Measurements from ENCODE around the gene KRTAP10-4.
"Not testable (repeated sequence)": the region's sequence is repeated elsewhere in the genome, so short reads cannot be mapped to it uniquely, and the experiment has no call there.

Gene KRTAP10-4

DNA sequence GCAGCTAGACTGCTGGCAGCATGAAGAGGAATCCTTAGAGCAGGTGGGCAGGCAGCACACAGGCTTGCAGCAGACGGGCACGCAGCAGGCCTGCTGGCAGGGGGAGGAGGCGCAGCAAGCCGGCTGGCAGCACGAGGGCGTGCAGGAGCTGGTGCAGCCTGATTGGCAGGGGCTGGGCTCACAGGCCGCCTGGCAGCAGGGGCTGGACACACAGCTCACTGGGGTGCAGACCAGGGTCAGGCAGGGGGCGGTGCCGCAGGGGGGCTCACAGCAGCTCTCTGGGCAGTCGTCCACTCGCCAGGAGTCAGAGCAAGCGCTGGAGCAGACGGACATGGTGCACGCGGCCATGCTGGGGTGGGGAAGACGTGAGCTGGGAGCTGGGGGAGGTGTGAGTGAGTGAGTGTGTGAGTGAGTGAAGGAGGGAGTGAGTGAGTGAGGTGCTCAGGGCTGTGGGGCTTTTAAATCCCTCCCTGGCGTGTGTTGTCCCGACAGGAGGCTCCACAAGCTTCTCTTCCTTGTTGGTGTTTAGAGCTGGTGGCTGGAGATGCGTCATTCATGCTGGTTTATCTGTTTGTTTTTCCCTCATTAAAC is 6.8 kb downstream of the KRTAP10-4 start, which contains the start of gene KRTAP10-5:
Gene KRTAP10-5, minus strand, starts transcription at position 374 of the 591 bp plus-strand sequence. Its CDS starts 26 bp downstream, at position 348.
- not testable (repeated sequence) for DNase-seq

DNA sequence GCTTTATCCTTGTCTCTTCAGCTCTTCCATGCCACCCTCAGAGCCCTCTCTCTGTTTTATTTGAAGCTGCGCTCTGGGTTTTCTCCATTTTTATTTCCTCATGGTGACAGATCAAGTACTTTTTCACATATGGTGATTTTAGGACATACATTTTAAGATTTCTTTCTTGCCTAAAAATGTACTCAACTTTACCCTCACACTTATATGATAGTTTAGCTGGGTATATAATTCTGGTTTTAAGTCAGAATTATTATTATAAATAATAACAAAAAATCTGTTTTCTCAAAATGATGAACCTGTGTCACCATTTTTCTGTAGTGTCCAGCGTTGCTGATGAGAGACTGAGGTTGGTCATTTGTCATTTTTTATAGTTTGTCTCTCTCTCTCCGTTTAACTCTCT is 7.6 kb downstream of the KRTAP10-4 start:
- DNase-seq = no peak

DNA sequence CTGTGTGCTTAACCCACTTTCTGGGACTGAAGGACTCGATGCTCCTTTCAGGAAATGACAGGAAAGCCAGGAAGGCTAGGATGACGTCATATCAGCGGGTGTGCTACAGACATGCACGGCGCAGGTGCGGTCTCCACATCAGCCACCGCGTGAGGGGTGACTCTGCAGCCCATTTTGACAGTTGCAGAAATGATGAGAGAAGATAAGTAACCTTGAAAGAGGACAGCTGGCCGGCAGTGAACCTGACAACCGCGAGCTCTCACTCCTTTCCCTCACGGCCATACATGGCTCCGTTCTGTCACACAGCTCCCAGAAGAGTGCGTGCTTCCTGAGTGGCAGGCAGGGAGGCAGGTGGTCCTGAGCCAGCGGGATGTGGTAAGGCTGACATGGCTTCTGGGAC is 8.5 kb downstream of the KRTAP10-4 start:
- DNase-seq = no peak

DNA sequence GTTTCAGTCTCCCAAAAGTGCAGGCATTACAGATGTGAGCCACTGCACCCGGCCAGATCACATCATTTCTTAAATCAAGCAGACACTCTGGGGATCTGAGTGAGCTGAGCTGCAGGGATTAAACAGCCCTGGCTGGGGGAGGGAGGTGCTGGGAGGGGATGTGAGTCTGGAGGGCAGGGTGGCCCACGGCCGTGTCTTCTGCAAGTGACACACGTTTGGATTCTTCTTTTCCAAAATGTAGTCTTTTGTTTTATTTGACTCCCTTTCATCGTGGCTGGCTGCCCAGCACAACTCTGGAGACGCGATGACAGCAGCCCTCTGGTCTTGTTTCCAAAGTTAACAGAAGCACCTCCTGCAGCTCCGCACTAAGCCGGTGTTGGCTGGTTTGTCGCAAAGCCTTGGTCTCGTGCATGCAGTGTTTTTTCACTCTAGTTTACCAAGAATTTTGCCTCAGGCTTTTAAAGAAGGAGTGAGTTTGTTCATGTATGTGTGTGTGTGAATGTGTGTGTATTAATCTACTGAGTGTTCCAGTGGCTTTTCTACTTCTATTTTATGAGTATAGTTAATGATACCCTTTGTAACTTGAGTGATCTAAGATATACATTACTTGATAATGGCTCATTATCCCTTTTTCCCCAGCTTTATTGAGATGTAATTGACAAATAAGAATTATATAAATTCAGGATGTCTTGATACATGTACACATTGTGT is 9.7 kb downstream of the KRTAP10-4 start:
- DNase-seq = no peak

DNA sequence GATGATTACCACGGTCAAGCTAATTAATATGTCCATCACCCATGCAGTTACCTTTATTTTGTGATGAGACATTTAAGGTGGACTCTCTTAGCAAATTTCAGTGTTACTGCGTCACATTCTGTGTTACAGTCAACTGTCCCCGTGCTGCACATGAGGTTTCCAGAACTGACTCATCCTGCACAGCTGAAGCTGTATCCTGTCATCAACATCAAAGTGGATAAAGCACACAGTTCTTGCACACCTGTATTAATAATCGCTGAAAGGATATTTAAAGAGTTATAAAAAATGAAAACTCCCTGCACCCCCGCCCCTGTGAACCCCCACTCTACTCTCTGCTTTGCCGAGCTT is 10.2 kb downstream of the KRTAP10-4 start:
- DNase-seq = no peak

DNA sequence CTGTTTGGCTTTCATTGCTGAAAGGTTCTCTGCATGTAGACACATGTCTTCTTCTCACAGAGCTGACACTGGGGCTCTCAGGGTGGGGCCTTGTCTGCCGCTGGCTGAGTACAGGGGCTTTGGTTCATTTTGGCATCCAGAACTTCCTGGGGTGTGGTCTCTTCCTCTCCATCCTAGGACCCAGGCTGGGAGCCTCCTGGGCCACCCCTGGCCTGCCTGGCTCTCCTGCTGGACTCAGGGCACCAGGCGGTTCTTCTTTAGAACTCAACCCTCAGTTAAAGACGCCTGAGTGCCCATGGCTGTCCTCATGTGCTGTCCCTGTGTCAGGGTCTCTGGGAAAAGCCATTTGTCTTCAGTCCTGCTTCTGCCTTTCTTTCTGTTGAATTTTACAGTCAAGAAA is 12.4 kb downstream of the KRTAP10-4 start:
- DNase-seq = no peak

DNA sequence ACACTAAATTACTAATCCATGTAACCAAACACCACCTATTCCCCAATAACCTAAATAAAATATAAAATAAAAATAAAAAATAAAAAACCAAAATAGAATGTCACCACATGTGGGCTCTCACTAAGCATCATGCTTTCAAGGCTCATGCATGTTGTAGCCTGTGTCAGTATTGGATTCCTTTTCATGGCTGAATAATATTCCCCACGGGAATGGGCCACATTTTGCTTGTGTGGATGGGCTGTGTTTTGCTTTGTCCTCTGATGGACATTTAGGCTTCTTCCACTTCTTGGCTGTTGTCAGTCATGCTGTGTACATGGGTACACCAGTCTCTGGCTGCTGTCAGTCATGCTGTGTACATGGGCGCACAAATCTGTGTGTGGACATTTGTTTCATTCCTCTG is 15.6 kb downstream of the KRTAP10-4 start:
- no peak for DNase-seq

DNA sequence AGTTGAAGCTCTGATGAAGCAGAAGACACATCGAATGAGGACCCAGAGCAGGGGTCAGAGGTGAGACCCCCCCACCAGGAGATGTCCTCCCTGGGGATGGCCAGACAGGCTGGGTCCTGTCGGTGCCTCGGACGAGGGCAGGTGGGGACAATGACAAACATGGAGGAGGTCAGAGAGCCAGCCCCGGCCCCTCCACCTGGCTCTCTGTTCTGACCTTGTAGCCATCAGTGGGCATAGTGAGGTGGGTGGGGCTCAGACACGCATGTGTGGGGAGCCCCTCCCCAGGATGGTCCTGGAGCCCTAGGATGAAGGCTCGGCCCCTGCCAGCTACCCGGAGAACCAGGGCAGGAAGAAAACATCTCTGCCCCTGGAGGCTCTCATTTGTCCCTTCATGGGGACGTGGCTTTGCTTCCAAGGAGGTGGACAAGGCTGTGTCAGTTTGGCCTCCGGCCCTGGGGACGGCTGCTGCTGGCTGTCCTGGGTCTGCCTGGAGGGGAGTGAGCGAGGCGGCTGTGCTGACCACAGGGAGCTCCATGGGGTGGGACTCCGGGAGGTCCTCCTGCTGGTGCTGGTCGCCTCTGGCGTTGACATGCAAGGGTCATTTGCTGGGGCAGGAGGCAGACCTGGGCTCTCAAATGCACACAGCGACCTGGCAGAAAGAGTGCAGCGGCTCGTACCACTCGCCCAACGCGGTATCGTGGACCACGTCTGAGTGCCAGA is 16.2 kb downstream of the KRTAP10-4 start:
- DNase-seq = no peak

DNA sequence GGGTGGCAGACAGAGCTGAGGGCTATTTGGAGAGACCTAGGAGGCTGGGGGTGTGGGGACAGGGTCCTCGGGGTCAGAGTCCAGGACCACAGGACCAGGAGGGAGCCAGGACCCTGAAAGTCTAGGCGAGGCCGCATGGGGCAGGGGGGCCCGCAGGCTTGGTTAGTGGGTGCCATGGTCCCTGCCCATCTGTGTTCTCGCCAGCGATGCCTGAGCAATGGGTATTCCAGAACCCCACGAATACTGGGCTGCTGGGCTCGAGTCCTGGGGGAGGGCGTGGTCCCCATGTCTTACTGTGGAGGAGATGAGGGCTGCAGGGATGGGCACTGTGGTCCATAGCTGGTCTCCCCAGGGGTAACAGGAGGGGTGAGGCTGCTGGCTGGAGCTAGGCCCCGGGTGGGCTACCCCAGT is 16.8 kb downstream of the KRTAP10-4 start:
- DNase-seq = no peak

DNA sequence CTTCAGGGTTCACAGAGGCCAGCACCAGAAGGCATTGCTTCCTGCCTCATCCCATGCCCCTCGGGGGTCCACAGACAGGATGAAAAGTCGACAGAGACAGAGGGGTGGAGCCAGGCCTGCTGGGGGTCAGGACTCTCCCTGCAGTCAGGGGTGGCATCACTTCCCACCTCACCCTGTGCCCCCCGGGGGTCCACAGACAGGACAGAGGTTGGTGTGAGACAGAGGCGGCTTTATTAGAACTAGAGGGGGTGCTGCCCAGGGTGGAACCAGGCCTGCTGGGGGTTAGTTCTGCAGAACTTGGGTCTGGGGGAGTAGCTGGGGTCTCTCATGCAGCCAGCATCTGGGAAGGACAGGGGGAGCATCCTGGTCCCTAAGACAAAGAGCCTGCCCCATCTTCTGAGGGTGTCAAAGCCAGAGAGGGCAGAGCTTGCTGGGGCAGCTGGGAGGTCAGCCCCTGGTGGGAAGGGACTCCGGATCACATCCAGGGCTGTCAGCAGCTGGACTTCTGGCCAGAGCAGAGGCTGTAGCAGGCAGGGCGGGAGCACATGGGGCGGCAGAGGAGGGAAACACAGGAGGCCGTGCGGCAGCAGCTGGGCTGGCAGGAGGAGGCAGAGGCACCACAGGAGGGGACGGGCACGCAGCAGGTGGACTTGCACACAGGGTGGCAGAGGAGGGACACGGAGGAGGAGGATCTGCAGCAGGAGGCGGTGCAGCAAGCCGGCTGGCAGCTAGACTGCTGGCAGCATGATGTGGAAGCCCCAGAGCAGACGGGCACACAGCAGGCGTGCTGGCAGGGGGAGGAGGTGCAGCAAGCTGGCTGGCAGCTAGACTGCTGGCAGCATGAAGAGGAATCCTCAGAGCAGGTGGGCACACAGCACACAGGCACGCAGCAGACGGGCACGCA is 17.6 kb downstream of the KRTAP10-4 start:
- DNase-seq = not testable (repeated sequence)

DNA sequence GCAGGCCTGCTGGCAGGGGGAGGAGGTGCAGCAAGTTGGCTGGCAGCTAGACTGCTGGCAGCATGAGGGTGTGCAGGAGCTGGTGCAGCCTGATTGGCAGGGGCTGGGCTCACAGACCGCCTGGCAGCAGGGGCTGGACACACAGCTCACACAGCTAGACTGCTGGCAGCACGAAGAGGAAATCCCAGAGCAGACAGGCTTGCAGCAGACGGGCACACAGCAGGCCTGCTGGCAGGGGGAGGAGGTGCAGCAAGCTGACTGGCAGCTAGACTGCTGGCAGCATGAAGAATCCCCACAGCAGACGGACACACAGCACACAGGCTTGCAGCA is 18.2 kb downstream of the KRTAP10-4 start:
- not testable (repeated sequence) for DNase-seq

DNA sequence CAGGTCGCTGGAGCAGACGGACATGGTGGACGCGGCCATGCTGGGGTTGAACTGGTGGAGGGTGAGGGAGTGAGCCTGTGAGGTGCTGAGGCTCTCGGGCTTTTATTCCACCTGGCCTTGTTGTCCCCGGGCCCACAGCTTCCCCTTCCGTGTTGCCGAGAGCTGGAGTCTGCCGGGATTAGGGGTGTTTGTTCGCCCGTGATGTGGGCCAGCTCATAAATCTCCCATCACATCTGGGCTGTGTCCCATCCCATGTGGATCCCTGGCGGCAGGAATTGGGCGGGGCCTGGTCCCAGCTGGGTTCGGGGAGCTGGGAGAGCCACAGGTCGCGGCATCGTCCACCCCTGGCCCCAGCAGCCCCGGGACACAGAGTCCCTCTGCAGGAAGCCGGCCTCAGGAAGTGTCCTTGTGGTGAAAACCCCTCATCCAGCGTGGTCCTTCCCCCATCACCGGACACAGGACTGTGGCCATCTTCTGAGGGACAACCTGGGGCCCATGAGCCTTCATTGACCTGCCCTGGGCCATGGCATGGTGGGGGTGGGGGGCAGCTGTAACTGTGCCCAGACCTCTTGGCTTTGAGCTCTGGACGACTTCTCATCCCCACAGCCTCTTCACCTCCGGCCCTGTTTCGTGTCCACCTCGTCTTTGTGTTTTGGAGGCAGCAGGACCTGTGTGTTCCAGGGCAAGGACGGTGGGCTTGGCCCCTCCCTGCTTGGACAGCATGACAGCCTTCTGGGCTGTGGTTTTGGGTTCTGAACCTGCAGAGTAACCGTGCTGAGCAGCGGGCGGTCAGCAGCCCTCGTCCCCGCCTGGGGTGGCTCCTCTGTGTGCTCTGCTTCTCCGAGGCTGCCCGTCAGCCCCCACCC is 19.1 kb downstream of the KRTAP10-4 start, which contains the start of gene KRTAP10-6:
Gene KRTAP10-6, minus strand, starts transcription at position 60 of the 866 bp plus-strand sequence. Its CDS starts 21 bp downstream, at position 39.
- no peak for DNase-seq

DNA sequence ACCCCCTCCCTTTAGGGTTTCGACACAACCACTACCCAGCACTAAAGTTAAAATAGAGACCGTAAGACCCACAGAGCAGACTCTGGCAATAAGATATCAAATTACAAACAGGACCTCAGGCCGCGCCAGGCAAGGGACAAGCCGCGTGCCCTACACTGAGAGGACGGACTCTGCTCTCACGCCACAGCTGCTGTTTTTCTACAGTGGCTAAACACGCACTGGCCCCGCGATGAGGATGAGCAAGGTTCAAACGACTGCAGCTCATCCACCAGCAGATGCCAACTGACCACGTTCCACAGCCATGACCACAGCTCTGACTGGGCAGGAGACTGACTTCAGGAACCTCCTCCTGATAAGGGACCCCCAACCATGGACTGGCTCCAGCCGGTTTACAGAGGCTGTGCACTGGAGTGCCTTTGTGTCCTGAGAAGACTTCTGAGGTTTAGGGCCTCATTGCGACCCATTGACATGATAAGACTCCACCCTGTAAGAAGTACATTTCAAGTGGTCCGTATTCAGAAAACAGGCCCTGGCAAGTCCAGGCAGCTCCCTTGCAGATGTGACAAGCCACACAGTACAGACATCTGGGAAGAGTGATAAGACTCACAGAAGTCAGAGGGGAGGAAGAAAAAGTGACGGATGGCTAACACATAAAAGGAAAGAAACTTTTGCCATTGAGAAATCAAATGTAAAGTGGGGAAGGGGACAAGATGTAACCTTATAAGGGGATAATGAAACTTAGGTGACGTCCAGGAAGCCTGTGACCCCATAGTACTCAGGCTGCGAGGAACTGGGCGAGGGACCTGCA is 20.3 kb downstream of the KRTAP10-4 start:
- no peak for DNase-seq

DNA sequence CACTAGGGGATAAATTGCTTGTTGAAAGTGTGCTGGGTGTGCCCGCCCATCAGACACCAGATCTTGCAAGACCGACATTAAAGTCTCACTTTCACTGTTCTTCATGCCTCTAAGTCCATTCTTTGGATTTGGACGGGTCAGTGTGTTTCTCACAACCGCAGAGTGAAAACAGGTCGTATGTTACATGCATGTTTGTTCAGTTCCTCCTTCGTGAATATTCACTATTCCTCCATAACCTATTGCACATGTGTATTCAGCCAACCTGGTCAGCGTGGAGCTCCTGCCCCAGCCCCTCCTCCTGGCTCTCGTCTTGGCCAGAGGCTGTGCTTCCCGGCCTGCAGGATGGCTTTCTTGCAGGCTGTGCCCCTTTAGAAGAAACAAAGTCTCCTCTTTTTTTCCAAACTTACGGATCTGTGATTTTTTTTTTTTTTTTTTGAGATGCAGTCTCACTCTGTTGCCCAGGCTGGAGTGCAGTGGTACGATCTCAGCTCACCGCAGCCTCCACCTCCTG is 20.9 kb downstream of the KRTAP10-4 start:
- no peak for DNase-seq

DNA sequence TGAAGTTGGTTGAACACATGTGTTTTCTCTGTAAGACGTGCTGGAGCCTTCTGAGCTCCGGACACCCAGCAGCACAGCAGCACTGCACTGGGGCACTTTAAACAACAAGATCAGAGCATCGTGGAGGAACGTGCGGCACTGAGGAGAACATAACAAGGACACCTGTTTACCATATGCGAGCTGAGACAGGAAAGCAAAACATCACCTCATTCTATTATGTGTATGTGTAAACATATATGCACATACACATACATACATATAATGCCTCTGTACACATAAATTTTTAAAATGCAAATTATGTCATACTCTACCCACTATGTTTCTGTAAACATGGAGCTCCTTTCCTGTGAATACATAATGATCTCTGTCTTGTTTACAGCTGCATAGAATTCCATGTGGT is 22.0 kb downstream of the KRTAP10-4 start:
- no peak for DNase-seq

DNA sequence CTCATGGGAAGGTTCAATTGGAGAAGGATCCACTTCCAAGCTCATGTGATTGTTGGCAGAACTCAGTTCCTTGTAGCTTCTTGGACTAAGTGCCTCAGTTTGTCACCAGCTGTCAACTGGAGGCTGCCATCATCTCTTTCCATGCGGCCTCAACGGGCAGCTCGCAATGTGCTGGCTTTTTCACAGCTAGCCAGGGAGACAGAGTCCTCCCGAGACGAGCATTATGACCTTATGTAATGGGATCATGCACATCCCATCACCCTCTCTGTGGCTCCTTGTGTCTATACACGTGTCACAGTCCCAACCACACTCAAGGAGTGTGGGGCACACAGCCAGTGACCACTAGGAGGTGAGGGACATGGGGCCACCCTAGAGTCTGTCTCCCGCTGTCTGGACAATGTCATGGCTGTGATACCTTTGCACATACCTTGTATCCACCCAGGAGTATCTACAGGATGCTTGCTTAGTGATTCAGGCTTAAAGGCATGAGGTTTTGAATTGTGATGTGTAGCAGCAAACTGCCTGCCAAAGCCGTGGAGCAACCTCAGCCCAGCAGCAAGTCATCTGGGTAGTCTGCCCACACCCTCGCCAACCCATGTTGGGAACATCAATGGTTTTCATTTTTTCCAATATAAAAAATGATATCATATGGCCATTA is 22.7 kb downstream of the KRTAP10-4 start:
- no peak for DNase-seq

DNA sequence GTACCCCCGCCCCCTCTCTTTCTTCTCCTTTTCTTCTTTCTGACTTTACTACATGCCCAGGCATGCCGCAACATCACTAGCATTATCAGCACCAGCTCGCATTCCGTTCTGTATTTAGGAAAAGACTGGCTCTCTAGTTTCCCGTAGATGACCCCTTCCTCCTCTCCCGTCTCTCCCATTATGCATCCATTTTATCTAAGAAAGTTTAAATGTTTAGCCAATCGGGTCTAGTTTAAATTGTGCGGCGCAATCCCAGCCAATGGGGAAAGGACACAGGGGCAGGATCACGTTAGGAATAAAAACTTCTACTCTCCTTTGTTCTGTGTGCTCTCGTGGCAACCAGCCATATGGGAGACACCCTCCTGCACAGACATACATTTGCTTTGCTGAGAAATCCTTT is 24.5 kb downstream of the KRTAP10-4 start:
- DNase-seq = no peak

DNA sequence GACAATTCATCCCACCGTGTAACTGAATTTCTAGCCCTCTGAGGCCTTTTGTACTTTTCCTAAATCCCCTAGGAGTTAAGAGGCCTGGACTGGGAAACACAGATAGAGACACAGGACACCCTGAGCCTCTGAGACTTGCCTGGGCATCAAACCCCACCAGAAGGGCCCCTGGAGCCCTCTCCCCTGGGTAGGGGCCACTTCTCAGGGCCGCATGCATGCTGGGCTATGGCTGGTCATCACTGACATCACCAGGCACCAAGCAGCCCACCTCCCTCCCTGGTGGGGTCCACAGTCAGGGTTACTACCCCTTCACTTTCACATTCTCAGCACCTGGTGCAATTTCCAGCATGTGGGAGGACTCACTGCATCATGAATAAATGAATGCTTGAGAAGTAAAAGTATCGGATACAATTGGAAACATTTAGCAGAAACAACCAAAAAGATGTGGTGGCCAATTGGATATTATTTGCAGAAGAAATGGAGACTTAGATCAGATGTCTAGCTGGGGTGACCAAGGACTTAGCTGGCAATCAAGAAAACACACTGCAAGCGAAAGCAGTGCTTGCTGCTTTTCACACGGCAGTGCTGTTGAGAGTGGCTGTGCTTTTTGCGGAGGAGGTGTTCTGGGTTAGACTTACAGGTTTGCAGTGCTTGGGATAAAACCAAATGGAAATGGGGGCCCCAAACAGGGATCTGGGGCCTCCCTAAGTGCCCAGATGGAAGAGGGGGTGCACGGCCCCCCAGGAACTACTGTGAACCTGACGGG is 25.9 kb downstream of the KRTAP10-4 start:
- DNase-seq = no peak

Measured in NCI-H446 treated with DMSO at 0.1 percent for 48 hours (cell line).